C4-2B (cell line): Measurements from ENCODE around the gene CTDSPL.

Source experiments
- H3K27ac ChIP-seq: fragments of 450-650 bp; 2 replicates; pipeline ENCODE4 v1.5.1; 2017
- ZFX ChIP-seq: fragments of 450-650 bp; IDR thresholded peaks from 2 replicates; pipeline ENCODE4 v1.6.1; 2017
- TF ChIP-seq, protein P1 (sequence below): fragments of 450-650 bp; conservative IDR thresholded peaks from 2 replicates; pipeline ENCODE4 v1.5.1; 2017; ENCODE audit warnings: mild to moderate bottlenecking

The CTDSPL gene

DNA sequence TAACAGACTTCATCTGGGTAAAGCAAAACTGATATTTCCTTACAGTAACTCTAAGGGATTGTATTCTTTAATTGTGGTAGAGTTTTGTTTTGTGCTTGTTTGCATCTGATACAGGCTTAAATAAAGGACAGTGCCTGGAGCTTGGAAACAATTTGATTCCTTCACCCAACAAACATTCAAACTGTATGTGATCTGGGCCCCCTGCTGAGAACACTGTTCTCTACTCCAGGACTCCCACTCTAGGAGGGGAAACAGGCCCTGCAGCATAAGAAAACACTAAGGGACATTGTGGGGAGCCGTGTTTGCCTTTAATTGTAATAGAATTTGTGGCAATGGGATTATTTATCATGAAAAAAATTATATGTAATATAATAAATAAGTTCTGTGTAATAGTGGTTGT lies 56.9 kb downstream of the CTDSPL start:
- TF ChIP-seq ZFX: no peak
- TF ChIP-seq, protein P1, sequence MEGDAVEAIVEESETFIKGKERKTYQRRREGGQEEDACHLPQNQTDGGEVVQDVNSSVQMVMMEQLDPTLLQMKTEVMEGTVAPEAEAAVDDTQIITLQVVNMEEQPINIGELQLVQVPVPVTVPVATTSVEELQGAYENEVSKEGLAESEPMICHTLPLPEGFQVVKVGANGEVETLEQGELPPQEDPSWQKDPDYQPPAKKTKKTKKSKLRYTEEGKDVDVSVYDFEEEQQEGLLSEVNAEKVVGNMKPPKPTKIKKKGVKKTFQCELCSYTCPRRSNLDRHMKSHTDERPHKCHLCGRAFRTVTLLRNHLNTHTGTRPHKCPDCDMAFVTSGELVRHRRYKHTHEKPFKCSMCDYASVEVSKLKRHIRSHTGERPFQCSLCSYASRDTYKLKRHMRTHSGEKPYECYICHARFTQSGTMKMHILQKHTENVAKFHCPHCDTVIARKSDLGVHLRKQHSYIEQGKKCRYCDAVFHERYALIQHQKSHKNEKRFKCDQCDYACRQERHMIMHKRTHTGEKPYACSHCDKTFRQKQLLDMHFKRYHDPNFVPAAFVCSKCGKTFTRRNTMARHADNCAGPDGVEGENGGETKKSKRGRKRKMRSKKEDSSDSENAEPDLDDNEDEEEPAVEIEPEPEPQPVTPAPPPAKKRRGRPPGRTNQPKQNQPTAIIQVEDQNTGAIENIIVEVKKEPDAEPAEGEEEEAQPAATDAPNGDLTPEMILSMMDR: no peak
- H3K27ac ChIP-seq: no peak overlapping the region

DNA sequence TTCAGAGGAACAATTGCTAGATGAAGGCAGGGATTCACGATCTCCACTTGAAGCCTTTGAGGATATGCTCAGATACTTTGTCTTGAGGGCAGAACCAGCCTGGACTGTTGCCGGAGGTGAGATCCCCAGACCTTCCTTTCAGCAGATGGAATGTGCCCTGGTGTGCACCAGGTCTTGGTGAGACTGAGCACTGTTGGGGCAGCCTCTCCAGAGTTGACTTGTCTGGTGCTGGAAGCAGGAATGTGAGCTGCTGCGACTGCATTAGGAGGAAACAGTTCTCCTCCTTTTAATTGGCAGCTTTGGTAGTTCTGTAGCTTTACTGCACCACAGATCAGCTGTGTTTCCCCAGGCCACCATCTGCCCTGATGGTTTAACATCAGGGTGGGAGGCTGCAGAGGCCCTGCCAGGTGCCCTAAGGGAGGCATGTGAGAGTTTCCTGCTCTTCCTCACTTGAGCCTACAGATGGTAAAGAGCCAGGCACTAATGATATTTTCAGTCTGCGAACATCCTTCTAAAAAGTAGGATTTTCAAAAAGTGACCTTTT lies 58.5 kb downstream of the CTDSPL start:
- TF ChIP-seq ZFX: no peak
- TF ChIP-seq, protein P1: no peak
- H3K27ac ChIP-seq: no peak overlapping the region

DNA sequence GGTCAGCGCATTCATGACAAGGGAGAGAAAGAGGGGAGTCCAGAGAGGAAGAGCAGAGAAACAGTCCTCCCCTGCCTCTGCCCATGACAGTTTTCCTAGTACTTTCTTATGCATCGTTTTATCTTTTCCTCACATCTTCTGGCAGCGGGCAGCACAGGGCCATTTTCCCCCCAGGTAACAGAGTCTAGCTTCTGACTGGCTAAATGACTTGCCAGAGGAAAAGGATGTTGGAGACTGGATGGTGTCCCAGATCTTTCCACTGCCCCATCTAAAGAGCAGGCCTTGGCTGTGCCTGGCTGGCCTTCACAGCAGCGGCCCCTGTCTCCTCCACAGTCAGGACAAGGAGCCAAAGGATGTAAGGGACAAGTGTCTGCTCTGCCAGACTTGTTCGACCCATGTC lies 59.3 kb downstream of the CTDSPL start:
- TF ChIP-seq, protein P1: no peak
- no peak for TF ChIP-seq ZFX
- no peak overlapping the region for H3K27ac ChIP-seq

DNA sequence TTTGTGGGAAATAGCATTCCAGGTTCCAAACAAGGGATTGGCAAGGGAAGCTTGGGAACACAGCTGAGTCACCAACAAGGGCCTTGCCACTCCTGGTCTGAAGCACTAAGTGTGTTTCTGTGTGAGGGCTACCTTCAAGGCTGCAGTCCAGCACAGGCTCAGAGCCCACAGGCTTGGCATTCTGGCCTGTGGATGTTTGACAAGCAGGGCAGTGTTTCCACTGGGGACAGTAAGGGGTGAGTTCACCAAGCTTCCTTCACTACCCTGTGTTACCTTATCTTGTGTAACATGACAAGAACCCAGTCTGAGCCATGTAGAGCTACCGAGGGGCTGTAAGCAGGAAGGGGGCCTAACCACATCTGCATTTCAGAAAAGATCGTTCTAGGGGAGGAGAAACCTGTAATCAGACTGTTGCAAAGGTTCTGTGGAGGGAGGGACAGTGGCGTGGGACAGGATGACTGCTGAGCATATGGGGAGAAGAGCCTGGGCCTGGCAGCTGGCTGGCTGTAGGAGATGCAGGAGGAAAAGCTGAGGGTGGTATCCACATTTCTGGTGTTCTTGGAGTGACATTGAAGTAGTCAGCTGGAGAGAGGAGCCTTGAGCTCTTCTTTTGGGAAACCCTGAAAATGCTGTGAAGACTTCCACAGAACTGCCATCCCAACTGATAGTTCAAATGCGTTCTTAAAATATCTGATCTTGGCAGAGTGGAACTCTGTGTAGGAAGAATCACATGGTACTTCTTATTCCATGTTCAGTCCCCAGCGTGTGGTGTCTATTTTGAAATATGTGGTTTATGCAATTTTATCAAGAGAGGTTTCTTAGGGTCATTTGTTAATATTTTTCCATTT lies 61.3 kb downstream of the CTDSPL start:
- no peak overlapping the region for H3K27ac ChIP-seq
- TF ChIP-seq ZFX: no peak
- TF ChIP-seq, protein P1: no peak

DNA sequence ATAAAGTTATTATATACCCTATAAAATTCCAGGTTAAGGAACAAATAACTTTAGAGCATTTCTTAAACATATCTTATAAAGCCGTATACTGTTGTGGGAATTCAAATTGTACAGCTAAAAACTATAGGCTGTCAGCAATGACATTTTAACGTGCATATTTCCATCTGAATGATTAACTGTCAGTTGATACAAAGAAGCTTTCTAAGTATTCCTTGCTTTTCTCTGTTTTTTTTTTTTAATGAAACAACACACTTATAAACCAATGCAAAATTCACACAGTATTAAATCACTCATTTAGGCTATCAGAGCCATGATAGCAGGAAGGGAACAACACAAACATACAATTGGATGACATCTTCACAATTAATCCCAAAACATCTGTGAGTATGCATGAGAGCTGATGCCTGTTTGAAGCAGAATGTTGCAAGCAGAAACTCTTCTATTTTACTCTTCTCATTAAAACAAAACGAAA lies 61.9 kb downstream of the CTDSPL start:
- no peak for TF ChIP-seq ZFX
- TF ChIP-seq, protein P1: no peak
- no peak overlapping the region for H3K27ac ChIP-seq

DNA sequence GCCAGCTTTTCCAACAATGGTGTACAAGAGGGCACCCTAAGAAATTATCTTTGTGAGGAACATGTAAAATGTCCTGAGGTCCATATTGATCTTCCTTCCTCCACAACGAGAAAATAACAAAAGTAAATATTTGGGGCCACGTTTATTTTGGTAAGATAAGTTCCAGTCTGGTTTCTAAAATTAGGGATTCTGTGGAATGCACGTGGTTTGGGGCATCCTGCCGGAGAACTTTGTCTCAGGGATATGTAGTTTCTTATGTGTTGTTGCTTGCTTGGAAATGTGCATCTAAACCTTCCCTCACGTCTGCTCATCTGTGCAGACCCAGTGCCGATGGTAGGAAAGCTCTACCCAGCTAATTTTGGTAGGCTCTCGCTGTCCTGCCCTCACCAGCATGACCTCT lies 62.8 kb downstream of the CTDSPL start:
- TF ChIP-seq, protein P1: no peak
- TF ChIP-seq ZFX: no peak
- no peak overlapping the region for H3K27ac ChIP-seq

DNA sequence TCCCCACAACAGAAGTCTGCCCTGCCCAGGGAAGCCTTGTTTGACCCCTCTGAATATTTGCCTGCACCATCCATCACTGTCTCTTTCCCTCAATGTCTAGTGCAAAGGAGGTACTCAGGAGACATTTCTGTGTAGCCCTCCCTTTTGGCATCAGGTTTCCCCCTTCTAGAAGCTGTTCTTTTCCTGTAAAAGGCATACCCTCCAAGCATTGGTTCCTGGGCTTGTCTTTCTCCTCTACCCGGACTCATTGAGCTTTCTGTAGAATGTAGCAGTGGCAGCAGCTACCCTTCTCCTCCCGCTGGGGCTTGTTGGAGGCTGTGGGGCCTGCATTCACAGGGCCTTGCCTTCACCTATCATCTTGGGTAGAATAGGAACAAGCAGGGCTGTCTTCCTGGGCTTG lies 63.5 kb downstream of the CTDSPL start:
- TF ChIP-seq, protein P1: no peak
- TF ChIP-seq ZFX: no peak
- H3K27ac ChIP-seq: no peak overlapping the region
